ENCODE measurements around the gene EFNB3. TPM values are rescaled to one million over a fixed set of nuclear protein-coding genes. Genes with fewer than 3 reads are reported as not detected.

Gene EFNB3
- total and polyA plus RNA-seq, 2 of the 8 experiments (the other 6 are each of a cell fraction or from before 2014, with no cell fraction given), result 15.0 to 27.3 TPM

GRCh38 chr17:7720125-7720524 lies 15.1 kb downstream of the EFNB3 start:
- Histone ChIP-seq H2BK120ac (replicated peaks; ENCODE audit: low read depth, low read length) (no peak overlapping the region), H2AK5ac (ENCODE audit: low read depth, low read length) (no peak overlapping the region), H3K56ac (replicated peaks; ENCODE audit: insufficient read length, low read depth, low read length) (no peak overlapping the region), H3K4me3 (ENCODE audit: extremely low read depth in 1 of 4, insufficient read depth in 2 of 4, low read depth in 3 of 4, low read length in 4 of 4) (no peak overlapping the region), H4K8ac (ENCODE audit: extremely low read depth, insufficient read depth, low read length) (no peak overlapping the region), H4K20me1 (replicated peaks in 1 of 2; ENCODE audit: control insufficient read depth in 1 of 2, insufficient read depth in 2 of 2, low read length in 2 of 2) (no peaks in the 10 kb centered on the region), H3K23me2 (ENCODE audit: low read depth, low read length) (peaks cover 9% of the 10 kb centered on the region), H3K79me1 (ENCODE audit: low read depth, low read length) (no peaks in the 10 kb centered on the region; the same call in 1 of the 2 replicates), H3K9ac (replicated peaks in 1 of 4; ENCODE audit: extremely low read depth in 1 of 4, low read depth in 3 of 4, low read length in 3 of 4) (no peak overlapping the region), H2AFZ (ENCODE audit: low read length) (no peak overlapping the region), H3K4me2 (ENCODE audit: insufficient read depth in 1 of 2, low read depth in 2 of 2, low read length in 2 of 2) (no peak overlapping the region), H3K14ac (ENCODE audit: insufficient read length) (no peak overlapping the region), H3K27ac (ENCODE audit: low read depth, low read length) (no peak overlapping the region), H3K36me3 (ENCODE audit: control insufficient read depth in 2 of 4, insufficient read depth in 4 of 4, low read length in 3 of 4) (no peaks in the 10 kb centered on the region), H3K79me2 (ENCODE audit: control insufficient read depth in 1 of 2, insufficient read depth in 2 of 2, low read length in 2 of 2) (no peaks in the 10 kb centered on the region), H4K5ac (ENCODE audit: insufficient read length, low read depth, low read length) (no peak overlapping the region), H2BK5ac (ENCODE audit: low read depth, low read length) (no peak overlapping the region), H3K4me1 (replicated peaks in 1 of 4; ENCODE audit: control insufficient read depth in 3 of 4, insufficient read depth in 4 of 4, low read length in 3 of 4) (peaks cover 5 to 17% (median 9%) of the 10 kb centered on the region in 4 experiments), H3K4ac (replicated peaks; ENCODE audit: insufficient read length, low read depth, low read length) (no peak overlapping the region), H4K91ac (replicated peaks; ENCODE audit: insufficient read length, low read length) (no peak overlapping the region), H3K9me3 (ENCODE audit: insufficient read depth in 2 of 2, low read depth in 1 of 2, low read length in 1 of 2) (no peaks in the 10 kb centered on the region), H3K27me3 (replicated peaks in 1 of 4; ENCODE audit: control insufficient read depth in 3 of 4, extremely low read depth in 1 of 4, insufficient read depth in 3 of 4, low read length in 3 of 4) (peaks cover 0 to 14% (median 7%) of the 10 kb centered on the region in 4 experiments; a peak in 3 of 7 replicates), H2BK15ac (ENCODE audit: low read length) (no peak overlapping the region), H2BK12ac (ENCODE audit: low read depth, low read length) (no peak overlapping the region), H2BK20ac (ENCODE audit: low read length) (no peak overlapping the region), H3K23ac (ENCODE audit: insufficient read length) (no peak overlapping the region), H3K18ac (ENCODE audit: extremely low read depth, low read length) (no peak overlapping the region)
- ChIA-PET CTCF (ENCODE audit: partially characterized antibody) (interaction anchor here (0.8 to 1.7 kb wide), 3 partner anchors 10 to 33 kb away, joined by 3 to 8 read pairs (median 3); partner anchors contain the start of gene TP53), POLR2A (ENCODE audit: partially characterized antibody) (no interaction called here)
- no peak for FAIRE-seq
- WGBS, 2 experiments (ENCODE audit: extremely low coverage in 1 of 2, insufficient coverage in 1 of 2, insufficient read length in 1 of 2, insufficient replicate concordance in 2 of 2, low coverage in 1 of 2, low lambda C conversion rate in 2 of 2, missing lambda C conversion rate in 1 of 2), result 75% methylated on average over 4 of the region's 4 CpGs; no CpG with 5 or more reads in 1 of the 2 experiments
- DNase-seq (ENCODE audit: low read depth in 1 of 2, low spot score in 2 of 2), result no peak
- no peak for TF ChIP-seq JUN (IDR thresholded peaks at IDR 0.05; ENCODE audit: low read depth, low read length)
- no peak for TF ChIP-seq CEBPB (IDR thresholded peaks at IDR 0.05; ENCODE audit: low read depth, low read length)
- no peak for TF ChIP-seq HDAC6 (IDR thresholded peaks at IDR 0.05; ENCODE audit: low read depth, low read length)
- TF ChIP-seq RFX5 (IDR thresholded peaks at IDR 0.05; ENCODE audit: borderline replicate concordance, low read depth, low read length), result no peak
- no peak for TF ChIP-seq CREB1 (IDR thresholded peaks at IDR 0.05)
- no peak for TF ChIP-seq POLR2A (IDR thresholded peaks at IDR 0.05; ENCODE audit: control extremely low read depth in 1 of 2, low read depth in 2 of 2, low read length in 2 of 2)
- no peak for TF ChIP-seq ASH2L (IDR thresholded peaks at IDR 0.05; ENCODE audit: low read length)
- TF ChIP-seq EP300 (IDR thresholded peaks at IDR 0.05; ENCODE audit: borderline replicate concordance in 1 of 2, low read depth in 2 of 2, low read length in 2 of 2), result no peak
- TF ChIP-seq RBBP5 (IDR thresholded peaks at IDR 0.05; ENCODE audit: borderline replicate concordance, low read depth, low read length), result no peak
- TF ChIP-seq MAFK (IDR thresholded peaks at IDR 0.05; ENCODE audit: low read depth, low read length), result no peak
- no peak for TF ChIP-seq JUND (IDR thresholded peaks at IDR 0.05; ENCODE audit: low read length)
- no peak for TF ChIP-seq NANOG (IDR thresholded peaks at IDR 0.05; ENCODE audit: insufficient read depth, low read depth, low read length, poor library complexity, severe bottlenecking)
- no peak for TF ChIP-seq KDM4A (IDR thresholded peaks at IDR 0.05; ENCODE audit: low read depth, low read length, severe bottlenecking)
- no peak for TF ChIP-seq CTBP2 (IDR thresholded peaks at IDR 0.05; ENCODE audit: borderline replicate concordance, insufficient read depth, insufficient read length, low read length)
- TF ChIP-seq TAF7 (optimal IDR thresholded peaks at IDR 0.05; ENCODE audit: borderline replicate concordance, low read depth, low read length), result no peak

Data from H1 (cell line).